GM23248 (cell line): ENCODE data around the gene VBP1. TPM values are rescaled to one million over a fixed set of nuclear protein-coding genes. Genes with fewer than 3 reads are reported as not detected.

ENCODE experiments used
- DNase-seq: peaks from one replicate; pipeline ENCODE4 v3.0.0-alpha.2; 2015
- H2AFZ ChIP-seq: fragments of 200-600 bp; sonication (generic); 2 replicates; pipeline ENCODE4 v1.6.1; 2016; ENCODE audit warnings: antibody characterized with exemption
- H3F3A ChIP-seq: fragments of 200-600 bp; sonication (generic); 2 replicates; pipeline ENCODE4 v1.6.1; 2016; ENCODE audit warnings: mild to moderate bottlenecking, antibody characterized with exemption, mixed run types; ENCODE audit not compliant: insufficient read depth
- H3K27ac ChIP-seq: fragments of 200-600 bp; sonication (generic); 2 replicates; pipeline ENCODE4 v1.5.1; 2016; ENCODE audit warnings: mild to moderate bottlenecking
- H3K27me3 ChIP-seq: fragments of 200-600 bp; sonication (generic); replicated peaks from 2 replicates; pipeline ENCODE4 v1.6.1; 2016; ENCODE audit warnings: mild to moderate bottlenecking; ENCODE audit not compliant: insufficient read depth
- H3K36me3 ChIP-seq: fragments of 200-600 bp; sonication (generic); 2 replicates; pipeline ENCODE4 v1.6.1; 2016; ENCODE audit warnings: low read depth, mild to moderate bottlenecking
- H3K4me1 ChIP-seq: fragments of 200-600 bp; sonication (generic); 2 replicates; pipeline ENCODE4 v1.6.1; 2016; ENCODE audit warnings: mild to moderate bottlenecking; ENCODE audit not compliant: insufficient read depth
- H3K4me2 ChIP-seq: fragments of 200-600 bp; sonication (generic); one replicate; pipeline ENCODE4 v1.6.1; 2016; ENCODE audit warnings: mild to moderate bottlenecking; ENCODE audit not compliant: unreplicated experiment
- H3K4me3 ChIP-seq: fragments of 200-600 bp; sonication (generic); 2 replicates; pipeline ENCODE4 v1.5.1; 2016; ENCODE audit warnings: mild to moderate bottlenecking
- H3K79me2 ChIP-seq: fragments of 200-600 bp; sonication (generic); 2 replicates; pipeline ENCODE4 v1.6.1; 2016; ENCODE audit warnings: mild to moderate bottlenecking; ENCODE audit not compliant: insufficient read depth
- H3K9ac ChIP-seq: fragments of 200-600 bp; sonication (generic); 2 replicates; pipeline ENCODE4 v1.6.1; 2016; ENCODE audit warnings: mild to moderate bottlenecking
- H3K9me2 ChIP-seq: fragments of 200-600 bp; sonication (generic); 2 replicates; pipeline ENCODE4 v1.6.1; 2016; ENCODE audit warnings: mixed run types, mild to moderate bottlenecking, moderate library complexity; ENCODE audit not compliant: insufficient read depth
- H3K9me3 ChIP-seq: fragments of 200-600 bp; sonication (generic); one replicate; pipeline ENCODE4 v1.6.1; 2017; ENCODE audit warnings: low read depth
- H4K20me1 ChIP-seq: fragments of 200-600 bp; sonication (generic); 2 replicates; pipeline ENCODE4 v1.6.0; 2016; ENCODE audit not compliant: insufficient read depth
- EZH2 ChIP-seq: fragments of 200-600 bp; sonication (generic); IDR thresholded peaks from 2 replicates; pipeline ENCODE4 v1.6.1; 2018; ENCODE audit warnings: antibody characterized with exemption, mild to moderate bottlenecking; ENCODE audit not compliant: insufficient read depth, poor library complexity, severe bottlenecking
- EZH2phosphoT487 ChIP-seq: fragments of 200-600 bp; sonication (generic); IDR thresholded peaks from 2 replicates; pipeline ENCODE4 v1.6.1; 2018; ENCODE audit warnings: antibody characterized with exemption, moderate library complexity, mild to moderate bottlenecking, low read depth; ENCODE audit not compliant: insufficient read depth
- WGBS, 2 experiments: methylation state at CpG; one replicate each; pipeline ENCODE4 v1.1.6; 2015 to 2017; ENCODE audit warnings: low lambda C conversion rate in 2 of 2, low coverage in 1 of 2; ENCODE audit errors: missing lambda C conversion rate in 2 of 2; 5-methylcytosine and 5-hydroxymethylcytosine counted together
- in situ Hi-C: fragments of 300-500 bp; cut with MboI; formaldehyde crosslinking; loops from 2 replicates; pipeline ENCODE4 v1.15.0; 2020
- polyA plus RNA-seq: library from polyadenylated mRNA; unstranded; fragments of >200 nt; fragmentation: Nextera tagmentation; extraction: Ambion mirVana; gene quantifications from 2 replicates; pipeline ENCODE4 v1.2.1, GENCODE V29; 2016
- total RNA-seq: library from RNA; depleted of rRNA; stranded (reverse); fragments of >200 nt; shearing (Covaris generic); gene quantifications from 2 replicates; pipeline ENCODE4 v1.2.3, GENCODE V29; 2014

The VBP1 gene
- total and polyA plus RNA-seq, 2 experiments from 2014 or later: 61.0 to 75.2 TPM

- no peaks in the 10 kb centered on the region for H3K9me3 ChIP-seq
- H4K20me1 ChIP-seq: no peaks in the 10 kb centered on the region
- H3K4me1 ChIP-seq: no peaks in the 10 kb centered on the region
- no peaks in the 10 kb centered on the region; the same call in 1 of the 2 replicates for H3K36me3 ChIP-seq
- H3K4me3 ChIP-seq: no peak overlapping the region
- DNase-seq: no peak
- H3K9me2 ChIP-seq: no peaks in the 10 kb centered on the region
- H3F3A ChIP-seq: no peaks in the 10 kb centered on the region
- no peaks in the 10 kb centered on the region for H3K79me2 ChIP-seq
- no peaks in the 10 kb centered on the region for H3K27me3 ChIP-seq
- H3K4me2 ChIP-seq: no peak overlapping the region
- no peak overlapping the region for H2AFZ ChIP-seq
- no peak overlapping the region for H3K9ac ChIP-seq
- H3K27ac ChIP-seq: no peak overlapping the region
- TF ChIP-seq EZH2phosphoT487 (no peak), EZH2 (no peak)
- in situ Hi-C loops: no loop called here
Observed at GRCh38 chrX:155235891-155236290, 19.6 kb downstream of the VBP1 start.

- Histone ChIP-seq H3K9me2 (no peaks in the 10 kb centered on the region), H3F3A (no peaks in the 10 kb centered on the region), H2AFZ (no peak overlapping the region), H3K4me2 (no peak overlapping the region), H3K4me3 (no peak overlapping the region), H3K9ac (no peak overlapping the region), H3K27ac (no peak overlapping the region), H3K4me1 (no peaks in the 10 kb centered on the region), H3K9me3 (no peaks in the 10 kb centered on the region), H3K27me3 (no peaks in the 10 kb centered on the region), H3K79me2 (no peaks in the 10 kb centered on the region), H3K36me3 (no peaks in the 10 kb centered on the region; the same call in 1 of the 2 replicates), H4K20me1 (no peaks in the 10 kb centered on the region)
- DNase-seq: no peak
- in situ Hi-C loops: no loop called here
- TF ChIP-seq EZH2phosphoT487 (no peak), EZH2 (no peak)
- 96 to 99% methylated on average over 4 to 5 of the region's 5 CpGs for WGBS, 2 experiments
Observed at GRCh38 chrX:155237719-155238118, 21.5 kb downstream of the VBP1 start.

GRCh38 chrX:155242300-155242699 is 26.0 kb downstream of the VBP1 start:
- Histone ChIP-seq H3K36me3 (no peaks in the 10 kb centered on the region; the same call in 1 of the 2 replicates), H3K4me1 (no peaks in the 10 kb centered on the region), H4K20me1 (no peaks in the 10 kb centered on the region), H3F3A (no peaks in the 10 kb centered on the region), H3K4me2 (no peak overlapping the region), H3K9me3 (no peaks in the 10 kb centered on the region), H2AFZ (no peak overlapping the region), H3K79me2 (no peaks in the 10 kb centered on the region), H3K9ac (no peak overlapping the region), H3K9me2 (no peaks in the 10 kb centered on the region), H3K27me3 (no peaks in the 10 kb centered on the region), H3K27ac (no peak overlapping the region), H3K4me3 (no peak overlapping the region)
- in situ Hi-C loops: no loop called here
- WGBS, 2 experiments: 100% methylated on average over 5 of the region's 5 CpGs
- DNase-seq: no peak
- TF ChIP-seq EZH2: no peak
- no peak for TF ChIP-seq EZH2phosphoT487

GRCh38 chrX:155246748-155247147 is 30.5 kb downstream of the VBP1 start:
- Histone ChIP-seq H3K9me3 (no peaks in the 10 kb centered on the region), H3K27me3 (no peaks in the 10 kb centered on the region), H3K9ac (no peak overlapping the region), H3K4me3 (no peak overlapping the region), H3K36me3 (no peaks in the 10 kb centered on the region), H3K27ac (no peak overlapping the region), H3K4me2 (no peak overlapping the region), H2AFZ (no peak overlapping the region), H3K9me2 (no peaks in the 10 kb centered on the region), H3K79me2 (no peaks in the 10 kb centered on the region), H3F3A (no peaks in the 10 kb centered on the region), H4K20me1 (no peaks in the 10 kb centered on the region), H3K4me1 (no peaks in the 10 kb centered on the region)
- in situ Hi-C loops: no loop called here
- WGBS, 2 experiments: 100% methylated on average over 1 of the region's 1 CpG; no CpG with 5 or more reads in 1 of the 2 experiments
- DNase-seq: no peak
- TF ChIP-seq EZH2phosphoT487: no peak
- TF ChIP-seq EZH2: no peak

- Histone ChIP-seq H3K9ac (no peak overlapping the region), H3K79me2 (no peaks in the 10 kb centered on the region), H3K36me3 (no peaks in the 10 kb centered on the region), H2AFZ (no peak overlapping the region), H4K20me1 (no peaks in the 10 kb centered on the region), H3K9me3 (no peaks in the 10 kb centered on the region), H3K27ac (no peak overlapping the region), H3K9me2 (no peaks in the 10 kb centered on the region), H3K4me2 (no peak overlapping the region), H3K4me1 (no peaks in the 10 kb centered on the region), H3K4me3 (no peak overlapping the region), H3F3A (no peaks in the 10 kb centered on the region), H3K27me3 (no peaks in the 10 kb centered on the region)
- DNase-seq: no peak
- TF ChIP-seq EZH2phosphoT487: no peak
- 59 to 73% methylated on average over 3 to 4 of the region's 4 CpGs for WGBS, 2 experiments
- in situ Hi-C loops: no loop called here
Observed at GRCh38 chrX:155247497-155247896, 31.2 kb downstream of the VBP1 start.
